WI38 (cell line): ENCODE measurements around the gene TCL1B.

Source experiments
- H3K4me3 ChIP-seq: 2 replicates; pipeline ENCODE4 v1.5.1; 2011; ENCODE audit warnings: low read depth, mild to moderate bottlenecking, control low read depth, low read length
- CTCF ChIP-seq: IDR thresholded peaks from 2 replicates; pipeline ENCODE4 v1.5.1; 2012; ENCODE audit warnings: low read depth, mild to moderate bottlenecking, control low read depth, low read length

TCL1B gene

GRCh38 chr14:95692109-95692508 is 5.9 kb downstream of the TCL1B start:
- TF ChIP-seq CTCF: no peak
- H3K4me3 ChIP-seq: no peak overlapping the region

- no peak overlapping the region for H3K4me3 ChIP-seq
- TF ChIP-seq CTCF: no peak
Measured at GRCh38 chr14:95695051-95695450, 8.8 kb downstream of the TCL1B start.

GRCh38 chr14:95695913-95696312 is 9.7 kb downstream of the TCL1B start:
- no peak for TF ChIP-seq CTCF
- no peak overlapping the region for H3K4me3 ChIP-seq

GRCh38 chr14:95696741-95697140 is 10.5 kb downstream of the TCL1B start:
- H3K4me3 ChIP-seq: no peak overlapping the region
- TF ChIP-seq CTCF: no peak

GRCh38 chr14:95697764-95698163 is 11.5 kb downstream of the TCL1B start:
- TF ChIP-seq CTCF: no peak
- no peak overlapping the region for H3K4me3 ChIP-seq

- no peak overlapping the region for H3K4me3 ChIP-seq
- no peak for TF ChIP-seq CTCF
Measured at GRCh38 chr14:95698287-95698686, 12.1 kb downstream of the TCL1B start.

GRCh38 chr14:95699412-95699811 is 13.2 kb downstream of the TCL1B start:
- no peak overlapping the region for H3K4me3 ChIP-seq
- no peak for TF ChIP-seq CTCF
